GM12875 (cell line): ENCODE results near the gene CSNK2A3.

Source experiments
- H3K4me3 ChIP-seq: one replicate; pipeline ENCODE4 v1.5.1; 2011; ENCODE audit warnings: low read depth, low read length, control low read depth
- TF ChIP-seq, protein P1 (sequence below): IDR thresholded peaks from 2 replicates; pipeline ENCODE4 v1.5.1; 2011; ENCODE audit warnings: low read depth, mild to moderate bottlenecking, control low read depth, inconsistent platforms, low read length, moderate library complexity, borderline replicate concordance; ENCODE audit not compliant: insufficient read depth

The CSNK2A3 gene

DNA sequence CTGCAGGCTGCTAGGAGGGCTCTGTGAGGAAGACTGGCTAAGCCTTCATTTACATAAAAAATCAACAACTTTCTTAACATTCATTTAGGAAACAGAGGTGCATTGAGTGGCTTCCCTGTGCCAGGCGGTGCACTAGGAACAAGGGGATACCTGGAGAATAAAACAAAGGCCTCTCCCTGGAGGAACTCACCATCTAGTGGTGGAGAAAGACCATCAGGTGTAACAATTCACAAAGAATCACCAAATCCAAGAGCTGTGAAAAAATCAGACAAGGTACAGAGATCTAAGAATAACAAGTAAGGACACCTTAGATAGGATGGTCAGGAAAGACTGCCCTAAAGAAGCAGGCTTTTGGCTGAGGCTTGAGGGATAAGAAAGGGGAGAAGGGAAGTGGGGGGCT is 40.3 kb downstream of the CSNK2A3 start:
- TF ChIP-seq, protein P1, sequence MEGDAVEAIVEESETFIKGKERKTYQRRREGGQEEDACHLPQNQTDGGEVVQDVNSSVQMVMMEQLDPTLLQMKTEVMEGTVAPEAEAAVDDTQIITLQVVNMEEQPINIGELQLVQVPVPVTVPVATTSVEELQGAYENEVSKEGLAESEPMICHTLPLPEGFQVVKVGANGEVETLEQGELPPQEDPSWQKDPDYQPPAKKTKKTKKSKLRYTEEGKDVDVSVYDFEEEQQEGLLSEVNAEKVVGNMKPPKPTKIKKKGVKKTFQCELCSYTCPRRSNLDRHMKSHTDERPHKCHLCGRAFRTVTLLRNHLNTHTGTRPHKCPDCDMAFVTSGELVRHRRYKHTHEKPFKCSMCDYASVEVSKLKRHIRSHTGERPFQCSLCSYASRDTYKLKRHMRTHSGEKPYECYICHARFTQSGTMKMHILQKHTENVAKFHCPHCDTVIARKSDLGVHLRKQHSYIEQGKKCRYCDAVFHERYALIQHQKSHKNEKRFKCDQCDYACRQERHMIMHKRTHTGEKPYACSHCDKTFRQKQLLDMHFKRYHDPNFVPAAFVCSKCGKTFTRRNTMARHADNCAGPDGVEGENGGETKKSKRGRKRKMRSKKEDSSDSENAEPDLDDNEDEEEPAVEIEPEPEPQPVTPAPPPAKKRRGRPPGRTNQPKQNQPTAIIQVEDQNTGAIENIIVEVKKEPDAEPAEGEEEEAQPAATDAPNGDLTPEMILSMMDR: no peak
- no peak overlapping the region for H3K4me3 ChIP-seq

DNA sequence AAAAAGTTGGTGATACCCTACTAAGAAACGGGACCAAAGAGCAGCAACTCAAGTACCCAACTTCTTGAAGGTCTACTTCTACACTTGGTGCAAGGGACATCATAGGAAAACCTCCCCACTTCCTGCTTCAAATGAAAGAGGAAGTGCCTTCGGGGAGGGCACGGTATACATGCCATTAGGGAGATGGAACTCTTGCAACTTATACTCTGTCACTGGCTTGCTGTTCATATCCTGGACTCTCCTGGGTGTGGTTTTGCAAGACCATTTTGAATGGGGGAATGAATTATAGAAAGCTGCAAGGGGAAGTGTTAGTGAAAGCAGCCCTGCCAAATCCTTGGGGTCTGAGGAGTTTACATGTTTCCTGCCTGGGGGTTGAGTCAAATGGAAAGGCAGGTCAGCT is 41.9 kb downstream of the CSNK2A3 start:
- TF ChIP-seq, protein P1: no peak
- no peak overlapping the region for H3K4me3 ChIP-seq

DNA sequence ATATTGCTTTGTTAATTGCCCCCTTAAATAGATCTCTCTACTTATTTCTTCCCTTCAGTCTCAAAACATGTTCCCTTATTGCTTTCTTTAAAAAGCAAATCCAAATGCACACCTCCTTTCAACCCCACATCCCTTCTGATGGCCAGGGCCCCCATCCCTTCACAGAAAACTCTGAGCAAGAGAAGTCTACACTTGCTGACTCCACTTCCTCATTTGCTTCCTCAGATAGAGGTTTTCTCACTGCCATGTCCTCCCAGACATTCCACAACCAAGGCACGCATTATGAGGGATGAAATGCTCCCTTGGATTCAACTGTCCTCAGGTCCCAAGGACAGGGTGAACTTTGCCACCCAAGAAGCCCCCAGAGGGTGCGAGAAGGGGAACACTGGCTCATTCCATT is 43.1 kb downstream of the CSNK2A3 start:
- no peak overlapping the region for H3K4me3 ChIP-seq
- TF ChIP-seq, protein P1: no peak

DNA sequence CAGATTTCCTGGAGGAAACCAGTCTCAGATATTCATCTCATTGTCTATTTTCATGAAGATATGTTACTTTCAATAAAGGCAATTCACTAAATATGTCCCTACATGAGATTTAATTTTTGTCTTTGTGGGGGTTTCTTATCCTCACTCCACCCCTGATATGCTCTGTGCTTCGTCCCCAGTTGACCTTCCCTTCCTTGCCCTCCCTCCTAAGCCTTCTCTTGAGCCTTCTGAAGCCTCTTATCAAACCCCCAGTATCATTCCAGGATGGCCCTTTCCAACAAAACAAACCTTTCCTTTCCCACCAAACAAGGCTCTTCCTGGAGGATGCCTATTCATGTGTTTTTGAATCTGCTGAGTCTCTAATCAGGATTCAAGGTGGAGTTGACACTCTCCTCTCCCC is 44.8 kb downstream of the CSNK2A3 start:
- TF ChIP-seq, protein P1: no peak
- no peak overlapping the region for H3K4me3 ChIP-seq

DNA sequence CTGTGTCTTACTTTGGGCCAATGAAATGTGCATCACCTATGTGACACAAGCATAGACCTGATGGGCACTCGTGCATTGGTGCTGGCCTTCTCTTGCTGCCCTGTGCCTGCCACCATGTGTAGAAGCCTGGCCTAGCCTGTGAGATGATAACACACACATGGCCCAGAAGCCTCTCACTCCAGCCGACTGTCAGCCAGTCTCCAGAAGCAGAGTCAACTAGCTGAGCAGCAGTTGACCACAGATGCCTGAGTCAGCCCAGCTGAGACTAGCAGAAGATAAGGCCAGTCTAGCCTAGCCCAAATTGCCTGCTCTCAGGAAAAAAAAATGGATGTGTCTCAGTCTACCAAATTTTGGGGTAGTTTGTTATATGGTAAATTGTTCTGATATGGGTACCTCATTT is 46.2 kb downstream of the CSNK2A3 start:
- TF ChIP-seq, protein P1: no peak

DNA sequence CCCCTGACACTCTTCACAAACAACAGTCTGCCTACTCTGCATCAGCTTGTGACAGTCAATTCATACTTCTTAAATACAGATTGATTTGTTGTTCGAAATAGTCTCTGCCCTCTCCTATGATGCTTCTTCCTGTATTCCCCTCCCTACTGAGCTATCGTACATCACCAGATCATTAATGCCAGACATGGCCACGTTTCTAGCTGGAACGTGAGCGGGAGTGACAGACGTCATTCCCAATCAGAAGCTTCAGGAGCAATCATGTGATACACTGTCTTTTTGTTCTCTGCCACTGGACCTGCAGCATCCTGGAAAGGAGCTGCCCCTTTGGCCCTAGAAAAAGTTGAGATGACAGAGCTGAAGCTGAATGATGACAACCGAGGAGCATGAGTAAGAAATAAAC is 48.5 kb downstream of the CSNK2A3 start:
- TF ChIP-seq, protein P1: no peak
- no peak overlapping the region for H3K4me3 ChIP-seq

More for the DNA sequence above, 46.2 kb downstream of the CSNK2A3 start:
- H3K4me3 ChIP-seq: no peak overlapping the region

DNA sequence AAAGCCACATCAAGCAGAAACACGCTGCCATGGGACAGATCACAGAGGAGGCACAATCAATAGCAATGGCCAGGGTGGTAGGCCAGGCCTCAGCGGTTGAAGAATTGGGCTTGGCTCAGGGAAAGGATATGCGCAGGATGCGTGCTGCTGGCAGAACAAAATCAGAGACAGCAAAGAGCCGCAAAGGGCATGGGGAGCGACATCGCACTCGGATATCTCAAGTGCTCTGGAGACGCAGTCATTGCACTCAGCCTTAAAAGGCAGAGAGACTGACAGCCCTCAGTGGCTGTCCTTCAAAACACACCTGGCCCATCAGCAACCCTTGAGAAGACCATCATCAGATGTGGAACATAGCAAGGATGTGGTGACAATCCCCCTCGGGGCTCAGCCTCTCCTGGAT is 50.5 kb downstream of the CSNK2A3 start:
- no peak overlapping the region for H3K4me3 ChIP-seq
- TF ChIP-seq, protein P1: no peak
